GM23338 (cell line): Measurements from ENCODE around the gene MFSD6. TPM values are rescaled to one million over a fixed set of nuclear protein-coding genes. Genes with fewer than 3 reads are reported as not detected.

Source experiments
- ATAC-seq: fragments of 200-7000 bp; cut with Tn5 transposase; 3 replicates; pipeline ENCODE4 v1.9.1; 2020
- DNase-seq: peaks from one replicate; pipeline ENCODE4 v3.0.0-alpha.2; 2015; ENCODE audit warnings: low spot score
- H2AFZ ChIP-seq: fragments of 200-600 bp; sonication (generic); 2 replicates; pipeline ENCODE4 v1.8.0; 2016; ENCODE audit warnings: antibody characterized with exemption, mild to moderate bottlenecking, moderate library complexity
- H3F3A ChIP-seq: fragments of 200-600 bp; sonication (generic); replicated peaks from 2 replicates; pipeline ENCODE4 v1.8.0; 2017; ENCODE audit warnings: antibody characterized with exemption, mixed run types, low read depth
- H3K27ac ChIP-seq: fragments of 200-600 bp; sonication (generic); 2 replicates; pipeline ENCODE4 v1.6.1; 2016; ENCODE audit warnings: low read depth
- H3K27me3 ChIP-seq: fragments of 200-600 bp; sonication (generic); 2 replicates; pipeline ENCODE4 v1.8.0; 2016; ENCODE audit warnings: mild to moderate bottlenecking, mixed run types, moderate library complexity; ENCODE audit not compliant: insufficient read depth
- H3K36me3 ChIP-seq: fragments of 200-600 bp; sonication (generic); 2 replicates; pipeline ENCODE4 v1.8.0; 2016; ENCODE audit warnings: mild to moderate bottlenecking; ENCODE audit not compliant: insufficient read depth
- H3K4me1 ChIP-seq: fragments of 200-600 bp; sonication (generic); 2 replicates; pipeline ENCODE4 v1.8.0; 2016; ENCODE audit warnings: mild to moderate bottlenecking, moderate library complexity; ENCODE audit not compliant: insufficient read depth
- H3K4me2 ChIP-seq: fragments of 200-600 bp; sonication (generic); 2 replicates; pipeline ENCODE4 v1.7.1; 2017; ENCODE audit warnings: mixed run types
- H3K4me3 ChIP-seq: fragments of 200-600 bp; sonication (generic); 2 replicates; pipeline ENCODE4 v1.6.1; 2016; ENCODE audit warnings: mixed run types
- H3K79me2 ChIP-seq: fragments of 200-600 bp; sonication (generic); replicated peaks from 2 replicates; pipeline ENCODE4 v1.8.0; 2017; ENCODE audit warnings: mild to moderate bottlenecking; ENCODE audit not compliant: insufficient read depth
- H3K9me2 ChIP-seq: fragments of 200-600 bp; sonication (generic); 2 replicates; pipeline ENCODE4 v1.8.0; 2017; ENCODE audit not compliant: insufficient read depth
- H4K20me1 ChIP-seq: fragments of 200-600 bp; sonication (generic); replicated peaks from 2 replicates; pipeline ENCODE4 v1.8.0; 2017; ENCODE audit warnings: mild to moderate bottlenecking; ENCODE audit not compliant: insufficient read depth
- H3K27ac Mint-ChIP-seq: 2 replicates; pipeline ENCODE4 v1.8.0; 2020; ENCODE audit warnings: inconsistent platforms, mild to moderate bottlenecking, moderate library complexity, mixed read lengths
- H3K27me3 Mint-ChIP-seq: 3 replicates; pipeline ENCODE4 v1.8.0; 2022; ENCODE audit warnings: low read depth, mild to moderate bottlenecking, moderate library complexity, mixed read lengths, inconsistent platforms; ENCODE audit not compliant: insufficient read depth, poor library complexity
- H3K36me3 Mint-ChIP-seq: 3 replicates; pipeline ENCODE4 v1.8.0; 2021; ENCODE audit warnings: low read depth, mild to moderate bottlenecking, inconsistent platforms, moderate library complexity, mixed read lengths
- H3K4me1 Mint-ChIP-seq: 3 replicates; pipeline ENCODE4 v1.8.0; 2020; ENCODE audit warnings: mild to moderate bottlenecking, inconsistent platforms, mixed read lengths
- H3K4me3 Mint-ChIP-seq: 3 replicates; pipeline ENCODE4 v1.8.0; 2021; ENCODE audit warnings: moderate library complexity, mild to moderate bottlenecking, inconsistent platforms, mixed read lengths
- H3K9me3 Mint-ChIP-seq: 3 replicates; pipeline ENCODE4 v1.8.0; 2020; ENCODE audit warnings: moderate library complexity, mild to moderate bottlenecking, inconsistent platforms, mixed read lengths
- CREB1 ChIP-seq: fragments of 250-450 bp; sonication (Bioruptor Pico); IDR thresholded peaks from 2 replicates; pipeline ENCODE4 v1.5.0; 2020; ENCODE audit warnings: low read depth, mild to moderate bottlenecking, moderate library complexity
- CTCF ChIP-seq, 2 experiments: fragments of 200-600 bp in 1 of 2; sonication (generic) in 1 of 2; conservative IDR thresholded peaks; 2 replicates each; pipeline versions ENCODE4 v1.5.1 to v1.6.1; 2016 to 2017; ENCODE audit warnings: antibody characterized with exemption in 2 of 2, low read depth in 2 of 2, mild to moderate bottlenecking in 2 of 2, moderate library complexity in 1 of 2
- EZH2 ChIP-seq: fragments of 200-600 bp; sonication (generic); IDR thresholded peaks from one replicate; pipeline ENCODE4 v1.8.0; 2017; ENCODE audit warnings: antibody characterized with exemption, mild to moderate bottlenecking, low read depth; ENCODE audit not compliant: unreplicated experiment
- EZH2phosphoT487 ChIP-seq: fragments of 200-600 bp; sonication (generic); IDR thresholded peaks from one replicate; pipeline ENCODE4 v1.8.1; 2018; ENCODE audit warnings: antibody characterized with exemption; ENCODE audit not compliant: unreplicated experiment
- JUNB ChIP-seq: IDR thresholded peaks from one replicate; pipeline ENCODE4 v1.6.1; 2016; ENCODE audit warnings: antibody characterized with exemption; ENCODE audit not compliant: unreplicated experiment
- POLR2AphosphoS5 ChIP-seq: IDR thresholded peaks from 2 replicates; pipeline ENCODE4 v1.6.1; 2016; ENCODE audit warnings: antibody characterized with exemption, low read depth
- REST ChIP-seq: IDR thresholded peaks from one replicate; pipeline ENCODE4 v1.6.1; 2018; ENCODE audit warnings: antibody characterized with exemption; ENCODE audit not compliant: unreplicated experiment
- STAT1 ChIP-seq: IDR thresholded peaks from one replicate; pipeline ENCODE4 v1.6.1; 2016; ENCODE audit warnings: antibody characterized with exemption; ENCODE audit not compliant: unreplicated experiment
- ZNF114 ChIP-seq: fragments of 250-450 bp; sonication (Bioruptor Pico); IDR thresholded peaks from 2 replicates; pipeline ENCODE4 v1.5.0; 2020; ENCODE audit warnings: mild to moderate bottlenecking, moderate library complexity
- ZNF331 ChIP-seq: fragments of 250-450 bp; sonication (Bioruptor Pico); IDR thresholded peaks from 2 replicates; pipeline ENCODE4 v1.5.0; 2020; ENCODE audit warnings: low read depth, mild to moderate bottlenecking, moderate library complexity
- ZNF462 ChIP-seq: fragments of 250-450 bp; sonication (Bioruptor Pico); IDR thresholded peaks from 2 replicates; pipeline ENCODE4 v1.5.0; 2020; ENCODE audit warnings: mild to moderate bottlenecking, moderate library complexity
- polyA plus RNA-seq: library from polyadenylated mRNA; unstranded; fragments of >200 nt; fragmentation: Nextera tagmentation; extraction: Ambion mirVana; gene quantifications from 2 replicates; pipeline ENCODE4 v1.2.1, GENCODE V29; 2016
- total RNA-seq: library from RNA; depleted of rRNA; stranded (reverse); fragments of >200 nt; shearing (Covaris generic); gene quantifications from 2 replicates; pipeline ENCODE4 v1.2.3, GENCODE V29; 2014
- TF ChIP-seq, protein P1 (sequence below): IDR thresholded peaks from 2 replicates; pipeline ENCODE4 v1.6.1; 2016; ENCODE audit warnings: antibody characterized with exemption

MFSD6 gene
- total and polyA plus RNA-seq, 2 experiments from 2014 or later, result 2.3 to 9.6 TPM

GRCh38 chr2:190532581-190532980 is 124.4 kb downstream of the MFSD6 start:
- H3K4me1 Mint-ChIP-seq, result peaks cover 37% of the 10 kb centered on the region

More at GRCh38 chr2:190532581-190532980, 124.4 kb downstream of the MFSD6 start:
- Mint-ChIP-seq H3K9me3 (peaks cover 10% of the 10 kb centered on the region), H3K27me3 (peaks cover 13% of the 10 kb centered on the region), H3K36me3 (peaks cover 12% of the 10 kb centered on the region), H3K27ac (no peak overlapping the region), H3K4me3 (no peak overlapping the region)
- Histone ChIP-seq H3K4me3 (no peak overlapping the region), H3K4me1 (peaks cover 30% of the 10 kb centered on the region), H3F3A (peaks cover 4% of the 10 kb centered on the region; the same call in 1 of the 2 replicates), H3K27me3 (no peaks in the 10 kb centered on the region), H3K79me2 (no peaks in the 10 kb centered on the region), H4K20me1 (no peaks in the 10 kb centered on the region), H2AFZ (no peak overlapping the region), H3K4me2 (no peak overlapping the region), H3K36me3 (no peaks in the 10 kb centered on the region), H3K9me2 (no peaks in the 10 kb centered on the region), H3K27ac (no peak overlapping the region)
- TF ChIP-seq REST, result no peak
- TF ChIP-seq ZNF331 (CRISPR knock-in tag), result no peak
- no peak for TF ChIP-seq EZH2phosphoT487
- no peak for TF ChIP-seq STAT1
- no peak for TF ChIP-seq CREB1
- TF ChIP-seq CTCF (conservative IDR thresholded peaks at IDR 0.05; ENCODE audit: low read depth in 2 of 2), result no peak
- TF ChIP-seq, protein P1, sequence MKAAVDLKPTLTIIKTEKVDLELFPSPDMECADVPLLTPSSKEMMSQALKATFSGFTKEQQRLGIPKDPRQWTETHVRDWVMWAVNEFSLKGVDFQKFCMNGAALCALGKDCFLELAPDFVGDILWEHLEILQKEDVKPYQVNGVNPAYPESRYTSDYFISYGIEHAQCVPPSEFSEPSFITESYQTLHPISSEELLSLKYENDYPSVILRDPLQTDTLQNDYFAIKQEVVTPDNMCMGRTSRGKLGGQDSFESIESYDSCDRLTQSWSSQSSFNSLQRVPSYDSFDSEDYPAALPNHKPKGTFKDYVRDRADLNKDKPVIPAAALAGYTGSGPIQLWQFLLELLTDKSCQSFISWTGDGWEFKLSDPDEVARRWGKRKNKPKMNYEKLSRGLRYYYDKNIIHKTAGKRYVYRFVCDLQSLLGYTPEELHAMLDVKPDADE, result no peak
- TF ChIP-seq POLR2AphosphoS5, result no peak
- TF ChIP-seq ZNF462 (CRISPR knock-in tag), result no peak
- no peak for TF ChIP-seq JUNB
- no peak for TF ChIP-seq ZNF114 (CRISPR knock-in tag)
- TF ChIP-seq EZH2, result no peak
- ATAC-seq, result no peak
- no peak for DNase-seq
